HCT116 (cell line): Measurements from ENCODE around the gene SDK1.

ENCODE experiments used
- EGR1 ChIP-seq: IDR thresholded peaks from 2 replicates; pipeline ENCODE4 v1.6.1; 2012; ENCODE audit warnings: low read depth
- ELF1 ChIP-seq: IDR thresholded peaks from 2 replicates; pipeline ENCODE4 v1.6.1; 2012; ENCODE audit warnings: low read depth, borderline replicate concordance
- MAX ChIP-seq: IDR thresholded peaks from 2 replicates; pipeline ENCODE4 v1.6.1; 2012

- TF ChIP-seq EGR1 (no peak), ELF1 (no peak), MAX (no peak)
These were observed 524.4 kb downstream of the SDK1 start for GRCh38 chr7:3825491-3825890.
